HG03097 (cell line): ENCODE data around the gene OTOS.

ENCODE experiments used
- ATAC-seq: cut with Tn5 transposase; IDR thresholded peaks from one replicate; pipeline ENCODE4 v1.9.1; 2021; ENCODE audit not compliant: unreplicated experiment, low FRiP score

Gene OTOS

DNA sequence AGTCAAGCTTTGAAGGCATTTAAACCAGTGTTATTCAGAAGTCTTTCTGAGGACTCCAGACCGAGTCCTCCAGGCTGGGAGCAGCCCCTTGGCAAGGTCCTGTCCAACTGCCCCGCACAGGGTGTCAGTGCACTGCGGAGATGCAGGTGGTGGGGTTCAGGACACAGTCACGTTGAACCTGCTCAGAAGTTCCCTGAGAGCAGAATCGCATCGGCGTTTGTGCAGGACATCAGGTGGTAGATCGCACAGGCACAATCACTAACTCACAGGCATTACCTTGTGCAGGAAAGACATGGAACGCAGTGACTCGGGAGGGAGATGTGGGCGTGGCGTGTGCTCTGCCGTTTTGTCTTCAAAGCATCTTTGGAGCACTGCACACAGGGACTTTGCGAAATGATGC lies 14.7 kb downstream of the OTOS start:
- ATAC-seq, result no peak

DNA sequence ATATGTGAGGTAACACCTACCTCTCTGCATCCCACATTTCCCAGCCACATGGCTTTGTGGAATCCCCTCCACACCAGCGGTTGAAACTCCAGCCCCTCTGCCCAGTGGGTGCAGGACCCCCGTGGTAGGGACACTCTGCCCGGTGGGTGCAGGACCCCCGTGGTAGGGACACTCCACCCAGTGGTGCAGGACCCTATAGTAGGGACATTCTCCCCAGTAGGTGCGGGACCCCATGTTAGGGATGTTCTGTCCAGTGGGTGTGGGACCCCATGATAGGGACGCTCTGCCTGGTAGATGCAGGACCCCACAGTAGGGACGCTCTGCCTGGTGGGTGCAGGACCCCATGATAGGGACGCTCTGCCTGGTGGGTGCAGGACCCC lies 15.8 kb downstream of the OTOS start:
- ATAC-seq, result no peak

DNA sequence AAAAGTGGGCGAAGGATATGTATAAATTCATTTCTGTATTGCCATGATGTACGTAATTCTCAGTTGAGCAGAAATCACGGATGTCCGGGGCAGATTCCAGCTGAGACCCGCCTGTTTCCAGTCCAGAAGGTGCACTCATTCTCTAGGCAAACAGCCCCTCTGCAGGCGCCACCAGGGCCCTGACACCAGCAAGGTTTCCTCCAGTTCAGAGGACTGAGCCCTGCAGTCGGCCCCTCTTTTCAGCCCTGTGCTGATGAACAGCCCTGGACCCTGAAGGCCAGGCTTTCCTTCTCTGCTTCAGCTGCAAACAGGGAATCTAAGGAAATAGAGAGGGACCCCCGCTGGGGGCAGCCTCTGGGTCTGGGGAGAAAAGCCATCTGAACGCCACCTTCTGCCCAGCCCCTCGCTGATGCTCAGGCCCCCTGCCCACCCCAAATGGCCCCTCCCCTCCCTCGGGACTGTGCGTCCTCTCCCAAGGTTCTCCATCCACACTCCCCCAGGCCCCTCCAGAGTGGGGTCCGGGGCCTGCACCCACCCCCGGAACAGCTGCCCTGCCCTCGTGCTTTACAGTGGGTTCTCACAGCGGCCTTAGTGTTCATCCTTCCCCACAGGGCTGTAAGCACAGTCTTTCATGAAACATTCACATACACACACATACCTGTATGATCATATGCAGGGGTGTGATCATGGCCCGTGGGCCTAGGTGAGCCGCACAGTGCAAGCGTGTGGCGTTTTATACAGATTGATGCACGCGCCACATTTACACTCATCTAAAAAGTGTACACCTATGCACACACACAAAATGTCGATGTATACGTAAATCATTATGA lies 16.4 kb downstream of the OTOS start:
- no peak for ATAC-seq

DNA sequence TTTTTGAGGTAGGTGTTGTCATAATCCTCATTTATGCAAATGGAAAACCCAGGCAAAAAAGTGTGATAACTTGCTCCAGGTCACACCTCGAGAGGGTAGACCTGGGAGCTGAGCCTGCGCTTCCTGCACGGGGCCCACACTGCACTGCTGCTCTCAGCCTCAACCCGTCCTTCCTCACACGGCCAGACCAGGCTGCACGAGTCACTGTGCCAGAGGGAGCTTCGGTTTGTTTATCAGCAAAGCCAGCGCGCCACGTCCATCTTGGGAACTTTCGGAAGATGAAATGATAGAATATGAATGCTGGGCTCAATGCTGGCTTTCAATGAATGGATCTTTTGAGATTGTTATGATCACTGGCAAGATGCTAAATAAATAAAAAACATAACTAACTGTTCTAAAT lies 18.8 kb downstream of the OTOS start:
- ATAC-seq, result no peak

DNA sequence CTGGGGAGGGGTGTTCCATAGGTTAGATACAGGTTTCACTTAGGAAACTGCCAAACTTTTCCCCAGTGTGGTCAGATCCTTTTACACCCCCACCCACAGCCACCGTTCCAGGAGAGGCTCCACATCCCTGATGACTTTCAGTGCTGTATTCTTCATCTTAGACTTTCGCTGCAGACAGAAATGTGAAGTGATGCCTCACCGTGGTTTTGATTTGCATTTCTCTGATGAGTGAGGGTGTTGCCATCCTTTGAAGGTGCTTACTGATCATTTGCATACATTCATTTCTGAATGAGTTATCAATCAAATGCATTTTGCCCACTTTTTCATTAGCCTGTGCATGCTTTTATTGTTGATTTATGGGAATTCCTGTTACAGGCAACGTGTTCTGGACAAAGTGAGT lies 19.3 kb downstream of the OTOS start:
- no peak for ATAC-seq

DNA sequence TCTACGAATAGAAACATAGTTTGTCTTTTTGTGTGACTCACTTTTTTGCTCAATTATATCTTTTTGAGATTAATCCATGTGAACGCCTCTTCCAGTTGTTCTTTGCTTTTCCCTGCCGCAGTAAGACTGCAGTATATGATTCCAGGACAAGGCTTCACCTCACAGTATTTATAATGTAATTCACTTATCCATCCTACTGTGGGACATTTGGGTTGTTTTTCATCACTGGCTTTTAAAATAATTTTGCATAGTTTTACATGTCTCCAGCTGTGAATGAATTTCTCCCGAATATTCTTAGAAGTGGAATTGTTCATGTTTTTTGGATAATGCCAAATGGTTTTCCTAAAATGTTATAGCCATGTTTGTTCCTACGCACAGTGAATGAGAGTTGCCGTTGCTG lies 26.2 kb downstream of the OTOS start:
- ATAC-seq, result no peak

DNA sequence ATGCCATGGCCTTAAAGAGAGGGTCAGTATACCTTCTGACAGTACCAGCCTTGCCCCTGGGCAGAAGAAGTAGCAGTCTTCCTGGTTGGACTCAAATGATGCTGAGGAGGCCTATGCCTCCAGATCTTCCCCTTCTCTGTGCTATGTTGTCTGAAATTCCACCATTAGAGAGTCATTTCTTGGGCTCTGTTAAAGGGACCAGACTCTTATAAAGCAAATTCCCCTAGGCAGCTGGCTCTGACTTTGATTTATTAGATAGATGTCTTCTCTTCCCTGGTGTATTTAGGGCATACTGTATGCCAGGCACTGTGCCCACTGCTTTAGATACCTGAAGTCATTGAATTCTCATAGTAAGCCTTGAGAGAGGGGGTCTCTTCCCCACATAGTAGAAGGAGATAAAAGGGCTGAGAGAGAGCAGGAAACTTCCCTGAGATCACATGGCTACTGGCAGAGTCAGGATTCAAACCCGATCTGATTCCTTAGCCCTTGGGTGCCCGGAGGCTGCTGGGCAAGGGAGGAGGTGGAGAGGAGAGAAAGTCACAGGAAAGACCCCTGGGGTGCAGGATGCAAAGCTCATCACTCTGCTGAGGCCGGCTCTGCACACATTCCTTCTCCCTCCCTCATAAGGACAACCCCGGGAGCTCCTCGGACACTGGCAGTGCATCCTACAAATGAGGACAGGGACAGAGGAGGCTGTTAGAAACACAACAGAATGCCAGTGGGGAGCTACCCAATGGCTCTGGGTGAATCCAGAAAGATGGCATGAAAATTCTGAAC lies 27.4 kb downstream of the OTOS start:
- ATAC-seq, result no peak

DNA sequence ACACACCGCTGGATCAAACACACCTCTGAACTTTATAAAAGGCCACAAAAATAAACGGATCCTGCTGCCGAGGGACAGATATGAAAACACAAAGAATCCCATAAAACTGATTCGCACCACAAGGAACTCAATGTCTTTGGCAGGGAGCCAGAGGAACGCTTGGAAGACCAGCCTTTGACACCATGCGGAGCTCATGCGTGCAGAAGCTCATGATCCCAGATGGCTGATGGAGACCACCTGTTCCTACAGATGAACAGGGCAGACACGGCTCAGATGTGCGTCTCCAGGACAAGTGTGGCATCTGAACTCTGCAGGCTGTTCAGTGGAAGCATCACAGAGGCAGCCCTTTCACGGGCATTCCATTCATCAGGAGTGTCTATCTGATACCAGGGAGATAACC lies 29.2 kb downstream of the OTOS start:
- ATAC-seq, result no peak

DNA sequence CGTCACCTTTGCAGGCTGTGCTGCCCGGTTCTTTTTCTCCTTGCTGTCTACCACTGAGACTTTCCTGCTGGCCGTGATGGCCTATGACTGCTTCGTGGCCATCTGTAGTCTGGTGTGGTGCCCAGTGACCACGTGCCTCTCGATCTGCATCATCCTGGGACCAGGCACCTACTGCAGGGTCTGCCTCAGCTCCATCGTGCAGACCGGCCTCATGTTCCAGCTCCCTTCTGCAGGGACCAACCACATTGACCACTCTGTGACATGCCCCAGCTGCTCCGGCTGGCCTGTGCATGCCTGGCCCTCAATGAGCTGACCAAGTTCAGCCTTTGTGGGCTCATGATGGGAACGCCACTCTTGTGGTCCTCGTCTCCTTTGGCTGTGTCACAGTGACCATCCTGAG lies 31.1 kb downstream of the OTOS start:
- no peak for ATAC-seq

DNA sequence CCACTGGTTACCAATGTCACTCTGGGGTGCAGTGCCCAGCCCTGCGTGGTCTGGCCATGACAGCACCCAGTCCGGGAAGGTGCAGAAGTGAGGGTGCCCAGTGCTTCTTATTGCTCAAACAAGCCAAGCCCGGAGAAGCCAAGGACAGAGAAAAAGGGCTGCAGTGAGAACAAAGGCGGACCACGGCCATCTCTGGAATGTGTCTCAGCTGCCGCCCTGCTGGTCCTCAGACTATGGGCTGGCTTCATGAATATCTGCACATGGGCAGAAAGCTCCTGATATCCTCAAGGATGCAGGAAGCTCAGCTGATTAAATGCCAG lies 33.0 kb downstream of the OTOS start:
- no peak for ATAC-seq

DNA sequence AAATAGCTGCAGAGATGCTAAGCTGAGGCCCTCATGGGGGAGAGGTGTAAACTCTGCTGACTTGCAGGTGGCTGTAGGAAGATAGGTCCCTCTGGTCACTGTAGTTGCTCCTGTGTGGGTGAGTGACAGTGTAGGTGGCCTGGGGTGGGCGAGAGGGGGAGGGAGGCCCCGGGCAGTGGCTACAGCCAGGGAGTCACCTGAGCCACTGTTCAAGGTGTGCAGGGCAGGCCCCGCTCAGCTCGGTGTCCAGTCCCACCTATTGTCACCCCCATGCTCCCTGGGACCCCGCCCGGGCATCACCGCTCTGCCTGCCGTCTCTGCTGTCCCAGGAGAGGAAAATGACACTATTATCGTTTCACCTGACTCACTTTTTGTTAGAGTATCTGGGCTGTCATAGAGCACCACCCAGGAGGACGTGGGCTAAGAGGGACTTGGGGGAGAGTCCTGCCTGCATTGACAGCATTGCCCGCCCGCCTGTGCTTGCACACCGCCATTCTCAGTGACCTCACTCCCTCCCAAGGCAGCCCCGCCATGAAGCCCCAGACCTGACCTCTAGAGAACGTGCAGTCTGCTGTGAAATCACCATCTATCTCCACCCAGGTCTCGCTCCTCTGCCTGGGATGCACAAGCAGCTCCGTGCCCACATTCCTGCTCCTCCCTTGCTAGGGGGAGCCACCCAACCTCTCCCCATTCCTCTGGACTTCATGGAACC lies 33.5 kb downstream of the OTOS start:
- ATAC-seq, result no peak

DNA sequence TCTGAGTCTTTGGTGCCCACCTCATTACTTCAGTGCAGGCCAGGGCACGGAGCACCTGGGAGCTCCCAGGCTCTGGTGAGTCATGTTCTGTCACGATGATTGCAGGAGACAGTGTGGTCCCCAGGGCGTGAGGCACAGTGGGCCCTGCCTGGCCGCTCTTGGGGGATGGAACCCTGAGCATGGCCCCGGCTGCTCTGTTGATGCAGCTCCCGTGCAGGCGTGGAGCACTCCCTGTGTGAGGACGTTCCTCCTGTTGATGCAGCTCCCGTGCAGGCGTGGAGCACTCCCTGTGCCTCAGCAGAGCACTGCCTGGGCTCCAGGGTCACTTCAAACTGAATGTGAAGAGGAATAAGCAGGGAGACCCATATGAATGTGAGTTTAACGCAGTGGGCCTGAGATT lies 34.5 kb downstream of the OTOS start:
- ATAC-seq, result no peak

DNA sequence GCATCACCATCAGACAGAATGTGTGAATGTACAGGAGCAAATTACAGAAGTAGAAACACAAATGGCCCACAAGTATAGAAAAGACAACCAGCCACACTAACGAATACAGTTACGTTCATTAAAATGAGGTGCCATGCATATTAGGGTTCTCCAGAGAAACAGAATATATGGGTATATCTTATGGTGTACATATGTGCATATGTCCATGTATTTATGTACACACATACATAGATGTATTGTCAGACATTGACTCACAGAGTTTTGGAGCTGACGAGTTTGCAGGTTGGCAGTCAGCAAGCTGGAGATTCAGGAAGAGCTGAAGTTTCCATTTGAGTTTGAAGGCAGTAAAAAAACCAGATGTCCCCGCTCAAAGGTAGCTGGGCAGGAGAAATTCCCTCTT lies 37.3 kb downstream of the OTOS start:
- no peak for ATAC-seq

DNA sequence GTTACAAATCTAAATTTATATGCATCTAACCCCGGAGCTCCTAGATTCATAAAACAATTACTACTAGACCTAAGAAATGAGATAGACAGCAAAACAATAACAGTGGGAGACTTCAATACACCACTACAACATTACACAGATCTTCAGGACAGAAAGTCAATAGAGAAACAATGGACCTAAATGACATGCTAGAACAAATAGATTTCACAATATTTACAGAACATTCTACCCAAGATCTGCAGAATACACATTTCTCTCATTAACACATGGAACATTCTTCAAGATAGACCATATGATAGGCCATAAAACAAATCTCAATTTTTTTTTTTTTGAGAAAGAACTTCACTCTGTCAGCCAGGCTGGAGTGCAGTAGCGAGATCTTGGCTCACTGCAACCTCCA lies 42.1 kb downstream of the OTOS start:
- no peak for ATAC-seq

DNA sequence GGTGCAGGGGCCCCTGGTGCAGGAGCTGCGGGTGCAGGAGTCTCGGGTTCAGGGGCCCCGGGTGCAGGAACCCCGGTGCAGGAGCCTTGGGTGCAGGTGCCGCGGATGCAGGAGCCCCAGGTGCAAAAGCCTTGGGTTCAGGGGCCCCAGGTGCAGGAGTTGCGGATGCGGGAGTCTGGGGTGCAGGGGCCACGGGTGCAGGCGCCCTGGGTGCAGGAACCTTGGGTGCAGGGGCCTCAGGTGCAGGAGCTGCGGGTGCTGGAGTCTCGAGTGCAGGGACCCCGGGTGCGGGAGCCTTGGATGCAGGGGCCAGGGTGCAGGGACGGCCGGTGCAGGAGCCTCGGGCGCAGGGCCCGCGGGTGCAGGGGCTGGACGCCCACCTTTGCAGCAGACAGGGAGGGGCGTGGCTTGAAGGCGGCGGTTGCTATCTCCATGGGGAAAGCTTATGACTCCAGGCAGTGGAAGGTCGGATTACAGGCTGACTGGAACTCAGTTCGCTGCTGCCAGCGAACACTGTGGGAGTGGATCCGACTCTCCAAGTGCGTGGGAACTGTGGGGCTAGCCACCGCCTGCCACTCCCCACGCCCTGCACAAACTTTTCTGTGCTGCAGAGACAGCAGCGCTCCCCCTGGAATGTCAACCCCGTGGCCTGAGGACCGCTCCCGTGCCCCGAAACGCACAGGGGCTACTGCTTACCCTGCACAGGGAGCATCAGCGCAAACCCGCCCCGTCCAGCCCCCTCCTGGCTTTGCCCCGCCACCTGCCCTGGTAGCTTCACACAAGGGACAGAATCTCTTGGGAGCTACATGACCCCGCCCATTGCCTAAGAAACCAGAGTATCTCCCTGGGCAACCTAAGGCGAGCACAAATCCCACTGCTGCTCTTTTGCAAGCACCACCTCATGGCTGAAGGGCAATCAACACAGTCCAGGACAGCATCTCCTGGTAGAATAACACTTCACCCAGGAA lies 44.6 kb downstream of the OTOS start:
- ATAC-seq, result no peak

DNA sequence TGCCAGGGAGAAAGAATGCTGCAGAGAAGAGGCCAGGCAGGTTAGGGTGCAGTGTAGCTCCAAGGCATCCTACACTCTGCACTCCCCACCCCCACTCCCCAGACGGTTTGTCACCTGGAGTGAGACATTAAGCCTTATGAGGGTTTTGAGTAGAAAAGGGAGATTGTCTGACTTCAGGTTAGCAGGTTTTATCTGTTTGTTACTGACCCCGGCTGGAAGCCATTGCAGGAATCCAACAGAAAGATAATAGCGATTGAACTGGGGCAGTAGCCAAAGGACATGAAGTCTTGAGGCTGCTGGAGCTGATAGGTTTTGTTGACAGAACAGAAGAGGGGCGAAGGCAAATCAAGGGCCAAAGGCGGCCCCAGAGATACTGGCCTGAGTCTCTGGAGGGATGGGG lies 51.2 kb downstream of the OTOS start:
- ATAC-seq, result no peak
